Heart left ventricle (tissue), 16 donors: ENCODE data around the gene KCTD21. TPM values are rescaled to one million over a fixed set of nuclear protein-coding genes. Genes with fewer than 3 reads are reported as not detected.
A peak's percentile ranks its signal among the peaks of the same experiment; 100 is the strongest.

ENCODE experiments used
- ATAC-seq, 4 donors: fragments of 200-7000 bp; cut with Tn5 transposase; one replicate each; pipeline ENCODE4 v1.9.1; 2020 to 2022; ENCODE audit warnings: moderate library complexity in 4 of 4, mild to moderate bottlenecking in 3 of 4, moderate number of reproducible peaks in 1 of 4
- DNase-seq, 5 donors: peaks; one replicate each; pipeline ENCODE4 v3.0.0-alpha.2; 2020
- H3K27ac ChIP-seq, 12 donors: fragments of 200-600 bp; sonication (generic) in 4 of 12; one replicate each; pipeline versions ENCODE4 v1.5.0 to v1.8.0; 2016 to 2022; ENCODE audit warnings: mild to moderate bottlenecking in 2 of 12
- H3K27me3 ChIP-seq, 9 donors: fragments of 200-600 bp; sonication (generic) in 2 of 9; one replicate each; pipeline versions ENCODE4 v1.5.1 to v1.8.0; 2016 to 2022; ENCODE audit warnings: mild to moderate bottlenecking in 3 of 9
- H3K36me3 ChIP-seq, 9 donors: fragments of 200-600 bp; sonication (generic) in 2 of 9; one replicate each; pipeline versions ENCODE4 v1.5.0 to v1.8.0; 2018 to 2022; ENCODE audit warnings: mild to moderate bottlenecking in 2 of 9
- H3K4me1 ChIP-seq, 12 donors: fragments of 200-600 bp; sonication (generic) in 4 of 12; one replicate each; pipeline versions ENCODE4 v1.5.0 to v1.8.0; 2016 to 2022; ENCODE audit warnings: mild to moderate bottlenecking in 3 of 12
- H3K4me3 ChIP-seq, 12 donors: fragments of 200-600 bp; sonication (generic) in 4 of 12; one replicate each; pipeline versions ENCODE4 v1.5.0 to v1.8.0; 2017 to 2022; ENCODE audit warnings: mild to moderate bottlenecking in 9 of 12, moderate library complexity in 4 of 12
- H3K9me3 ChIP-seq, 12 donors: fragments of 200-600 bp; sonication (generic) in 4 of 12; one replicate each; pipeline versions ENCODE4 v1.5.0 to v1.8.0; 2016 to 2022; ENCODE audit warnings: mild to moderate bottlenecking in 1 of 12
- POLR2A ChIP-seq, 2 donors: fragments of 450-650 bp; IDR thresholded peaks; one replicate each; pipeline ENCODE4 v1.6.1; 2017; ENCODE audit warnings: antibody characterized with exemption in 2 of 2, mild to moderate bottlenecking in 2 of 2, moderate library complexity in 2 of 2
- WGBS, 4 donors: extraction: QIAGEN DNeasy Blood & Tissue Kit in 2 of 4; methylation state at CpG; one replicate each; pipeline versions ENCODE4 v1.1.5 to v1.1.7; 2013 to 2018; 5-methylcytosine and 5-hydroxymethylcytosine counted together
- intact Hi-C, 10 donors: fragments of 100-400 bp; cut with DNase I; formaldehyde crosslinking; loops; one replicate each; pipeline versions ENCODE4 v1.11.1 to v1.14.2; 2022
- polyA plus RNA-seq, 2 donors: library from polyadenylated mRNA; stranded (reverse); fragments of 200-250 nt; gene quantifications; one replicate each; pipeline ENCODE4 v1.2.3, GENCODE V29; 2013
- total RNA-seq, 9 donors: library from RNA; depleted of rRNA in 2 of 9; stranded (reverse); fragments of >200 nt in 2 of 9; fragmentation: NEBNext Ultra II Directional in 3 of 9; extraction: Animal tissue kit (Norgen Biotek cat#: 25700) in 3 of 9; gene quantifications; one replicate each; pipeline versions ENCODE4 v1.1.0 to v1.2.4, GENCODE V29; 2016 to 2023
- TF ChIP-seq, protein P1 (sequence below), 12 donors: fragments of 200-600 bp; sonication (generic) in 4 of 12; IDR thresholded peaks; one replicate each; pipeline versions ENCODE4 v1.5.0 to v1.8.0; 2018 to 2022; ENCODE audit warnings: antibody characterized with exemption in 12 of 12, mild to moderate bottlenecking in 5 of 12
- donor health status: ischemic (EF 13 %, LVEDD 7.1; RV severe dilation, severe dysfunction).
- donor health status: healthy with polysubstance abuse.
- donor health status: DM: no; HTN: yes; CAD: no.
- donor health status: DM: no; HTN: no; CAD: no.
- donor health status: ischemic (EF 25% LVEDD 6.9; RV normal size, moderate dysfunction).
- donor health status: ischemic (EF 25% LVEDD 5.7; RV mildly dilated, moderate dysfunction).
- donor health status: healthy.
- donor health status: DM: yes; HTN: yes; CAD: no.
- donor health status: ischemic (EF 35%, LVEDD 5.7; RV mildly dilated, moderate dysfunction).
- donor health status: nonischemic (EF 11% LVEDD 7.7; RV severe dilation, severe dysfunction).
- donor health status: DM: yes; HTN: yes; CAD: no.
- donor health status: PGD.
- donor health status: ischemic (EF 29% LVEDD 5.4; RV normal size, mild dysfunction).
- donor health status: nonischemic (EF 23%, LVEDD 6.1; RV moderate dilation, normal function).

The KCTD21 gene
- total and polyA plus RNA-seq, 11 donors: 3.4 to 10.9 (median 7.2) TPM

DNA sequence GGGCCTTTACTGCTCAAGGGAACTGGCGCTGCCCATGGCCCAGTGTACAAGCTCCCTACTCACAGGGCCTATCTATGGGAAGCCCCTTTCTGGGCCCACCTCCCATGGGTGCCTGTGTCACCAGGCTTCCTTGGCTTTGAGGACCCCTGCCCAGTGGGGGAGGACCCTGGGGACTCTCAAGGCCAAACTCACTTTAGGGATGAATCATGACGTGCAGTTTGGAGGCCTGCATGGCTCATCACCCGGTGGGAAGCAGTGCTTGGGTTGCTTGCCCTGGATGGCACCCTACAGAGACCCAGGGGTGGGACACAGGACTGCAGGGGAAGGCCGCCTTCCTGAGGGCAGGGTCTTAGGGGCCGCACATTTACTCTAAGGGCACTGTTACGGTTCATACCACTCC, 16.5 kb downstream of the KCTD21 start:
- H3K4me1 ChIP-seq: peaks cover 0 to 39% (median 22%) of the 10 kb centered on the region in 12 donors
- H3K27me3 ChIP-seq: no peaks in the 10 kb centered on the region
- no peak for DNase-seq
- TF ChIP-seq POLR2A (IDR thresholded peaks at IDR 0.05): no peak
- TF ChIP-seq, protein P1, sequence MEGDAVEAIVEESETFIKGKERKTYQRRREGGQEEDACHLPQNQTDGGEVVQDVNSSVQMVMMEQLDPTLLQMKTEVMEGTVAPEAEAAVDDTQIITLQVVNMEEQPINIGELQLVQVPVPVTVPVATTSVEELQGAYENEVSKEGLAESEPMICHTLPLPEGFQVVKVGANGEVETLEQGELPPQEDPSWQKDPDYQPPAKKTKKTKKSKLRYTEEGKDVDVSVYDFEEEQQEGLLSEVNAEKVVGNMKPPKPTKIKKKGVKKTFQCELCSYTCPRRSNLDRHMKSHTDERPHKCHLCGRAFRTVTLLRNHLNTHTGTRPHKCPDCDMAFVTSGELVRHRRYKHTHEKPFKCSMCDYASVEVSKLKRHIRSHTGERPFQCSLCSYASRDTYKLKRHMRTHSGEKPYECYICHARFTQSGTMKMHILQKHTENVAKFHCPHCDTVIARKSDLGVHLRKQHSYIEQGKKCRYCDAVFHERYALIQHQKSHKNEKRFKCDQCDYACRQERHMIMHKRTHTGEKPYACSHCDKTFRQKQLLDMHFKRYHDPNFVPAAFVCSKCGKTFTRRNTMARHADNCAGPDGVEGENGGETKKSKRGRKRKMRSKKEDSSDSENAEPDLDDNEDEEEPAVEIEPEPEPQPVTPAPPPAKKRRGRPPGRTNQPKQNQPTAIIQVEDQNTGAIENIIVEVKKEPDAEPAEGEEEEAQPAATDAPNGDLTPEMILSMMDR (IDR thresholded peaks at IDR 0.05): no peak
- no peak for ATAC-seq
- intact Hi-C loops: no loop called here
- no peak overlapping the region for H3K4me3 ChIP-seq
- 94 to 100% (median 96%) methylated on average over 6 of the region's 6 CpGs for WGBS, 4 donors
- H3K36me3 ChIP-seq: peaks cover 0 to 30% (median 14%) of the 10 kb centered on the region in 9 donors
- no peak overlapping the region for H3K27ac ChIP-seq
- H3K9me3 ChIP-seq: no peaks in the 10 kb centered on the region

DNA sequence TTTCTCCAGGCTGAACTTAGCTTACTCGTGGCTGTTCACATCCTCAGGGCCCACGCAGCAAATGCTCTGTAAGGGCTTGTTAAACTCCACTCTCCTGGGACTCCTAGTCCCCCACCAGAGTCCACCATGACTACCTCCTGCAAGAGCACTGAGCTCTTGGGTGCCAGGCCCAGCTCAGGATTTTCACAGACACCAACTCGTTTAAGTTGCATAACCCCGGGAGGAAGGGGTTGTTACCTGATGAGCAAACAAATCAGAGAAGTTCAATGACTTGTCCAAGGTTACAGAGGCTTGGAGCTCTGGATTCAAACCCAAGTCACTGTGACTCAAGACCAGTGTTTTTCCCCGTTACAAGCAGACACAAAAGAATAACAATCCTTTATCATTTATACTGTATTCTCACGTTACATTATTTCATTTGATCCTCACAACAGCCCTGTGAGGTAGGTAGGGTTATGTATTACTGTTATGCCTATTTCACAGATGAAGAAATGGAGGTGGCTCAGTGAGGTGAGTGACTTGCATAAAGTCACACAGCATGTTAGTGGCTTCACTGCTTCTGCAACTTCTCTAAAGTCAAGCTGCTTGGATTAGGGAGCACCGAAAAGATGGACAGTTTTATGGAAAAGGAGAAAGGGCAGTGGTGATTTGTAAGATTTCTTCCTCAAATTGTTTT, 17.4 kb downstream of the KCTD21 start:
- DNase-seq (no peak), ATAC-seq (no peak)
- Histone ChIP-seq H3K27ac (peak overlapping the region in 3 of 12 donors; percentile 13 to 92 (median 43)), H3K36me3 (peaks cover 0 to 28% (median 14%) of the 10 kb centered on the region in 9 donors), H3K27me3 (no peaks in the 10 kb centered on the region), H3K4me1 (peaks cover 0 to 45% (median 27%) of the 10 kb centered on the region in 12 donors), H3K4me3 (no peak overlapping the region), H3K9me3 (no peaks in the 10 kb centered on the region)
- intact Hi-C loops: no loop called here
- WGBS, 4 donors: 81 to 88% (median 86%) methylated on average over 7 of the region's 7 CpGs
- TF ChIP-seq POLR2A (IDR thresholded peaks at IDR 0.05): no peak
- TF ChIP-seq, protein P1 (IDR thresholded peaks at IDR 0.05): no peak

DNA sequence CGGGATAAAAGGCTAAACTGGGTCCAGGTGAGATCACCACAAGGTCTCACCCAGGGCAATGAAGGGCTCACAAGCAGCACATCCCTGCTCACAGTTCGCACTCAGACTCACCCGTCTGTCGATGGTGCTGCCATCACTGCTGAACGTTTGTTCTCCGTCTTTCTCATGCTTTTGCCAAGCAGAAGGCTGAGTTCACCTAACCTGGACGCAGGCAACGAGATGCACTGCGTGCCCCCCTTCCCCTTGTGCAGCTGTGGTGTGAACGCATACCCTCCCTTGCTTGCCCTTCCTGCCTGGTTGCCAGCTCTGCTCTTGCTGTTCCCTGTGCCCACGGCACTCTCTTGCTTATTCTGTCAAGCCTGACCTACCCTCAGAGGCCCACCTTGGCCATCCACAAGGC, 18.0 kb downstream of the KCTD21 start:
- DNase-seq (no peak), ATAC-seq (no peak)
- 93 to 94% (median 94%) methylated on average over 11 of the region's 11 CpGs for WGBS, 4 donors
- H3K27me3 ChIP-seq: no peaks in the 10 kb centered on the region
- intact Hi-C loops: no loop called here
- H3K4me3 ChIP-seq: no peak overlapping the region
- H3K27ac ChIP-seq: peak overlapping the region in 8 of 12 donors; percentile 79 to 92 (median 82)
- H3K4me1 ChIP-seq: peaks cover 0 to 45% (median 27%) of the 10 kb centered on the region in 12 donors
- peaks cover 0 to 28% (median 14%) of the 10 kb centered on the region in 9 donors for H3K36me3 ChIP-seq
- TF ChIP-seq POLR2A (IDR thresholded peaks at IDR 0.05): no peak
- TF ChIP-seq, protein P1 (IDR thresholded peaks at IDR 0.05): no peak
- H3K9me3 ChIP-seq: no peaks in the 10 kb centered on the region
